Liver (tissue), 9 donors: ENCODE measurements around the gene S100PBP. TPM values are rescaled to one million over a fixed set of nuclear protein-coding genes. Genes with fewer than 3 reads are reported as not detected.

ENCODE experiments used
- DNase-seq: peaks from one replicate; pipeline ENCODE4 v3.0.0-alpha.2; 2017; ENCODE audit warnings: low spot score
- H3K27ac ChIP-seq, 2 donors: one replicate each; pipeline ENCODE4 v1.7.0; 2013; ENCODE audit warnings: inconsistent platforms in 2 of 2, low read length in 2 of 2, control low read depth in 1 of 2, low read depth in 1 of 2, mild to moderate bottlenecking in 1 of 2
- H3K27me3 ChIP-seq, 4 donors: one replicate each; pipeline versions ENCODE4 v1.6.1 to v1.7.0; 2013; ENCODE audit warnings: low read length in 3 of 4, inconsistent platforms in 1 of 4, mild to moderate bottlenecking in 1 of 4, moderate library complexity in 1 of 4; ENCODE audit not compliant: control insufficient read depth in 4 of 4, insufficient read depth in 4 of 4
- H3K36me3 ChIP-seq, 4 donors: one replicate each; pipeline versions ENCODE4 v1.6.1 to v1.7.0; 2013; ENCODE audit warnings: low read length in 3 of 4, mild to moderate bottlenecking in 3 of 4, low read depth in 1 of 4, moderate library complexity in 1 of 4; ENCODE audit not compliant: control insufficient read depth in 4 of 4, insufficient read depth in 3 of 4
- H3K4me1 ChIP-seq, 4 donors: one replicate each; pipeline versions ENCODE4 v1.6.1 to v1.7.0; 2013; ENCODE audit warnings: low read length in 3 of 4, mild to moderate bottlenecking in 3 of 4, moderate library complexity in 1 of 4; ENCODE audit not compliant: control insufficient read depth in 4 of 4, insufficient read depth in 4 of 4
- H3K4me3 ChIP-seq, 3 donors: one replicate each; pipeline versions ENCODE4 v1.6.1 to v1.7.0; 2013; ENCODE audit warnings: low read length in 3 of 3, control low read depth in 1 of 3, low read depth in 1 of 3, mild to moderate bottlenecking in 1 of 3
- H3K9ac ChIP-seq, 2 donors: one replicate each; pipeline ENCODE4 v1.7.0; 2013; ENCODE audit warnings: low read length in 2 of 2, mild to moderate bottlenecking in 2 of 2, moderate library complexity in 2 of 2, control low read depth in 1 of 2, low read depth in 1 of 2
- H3K9me3 ChIP-seq, 4 donors: one replicate each; pipeline versions ENCODE4 v1.6.1 to v1.7.0; 2013; ENCODE audit warnings: low read length in 3 of 4; ENCODE audit not compliant: control insufficient read depth in 4 of 4
- ATF3 ChIP-seq: IDR thresholded peaks from 2 replicates; pipeline ENCODE4 v1.6.1; 2016; ENCODE audit warnings: antibody characterized with exemption
- CTCF ChIP-seq: fragments of 150-350 bp; IDR thresholded peaks from 2 replicates; pipeline ENCODE4 v1.5.1; 2017; ENCODE audit warnings: improper control_type of control experiment, low read depth, low read length; ENCODE audit not compliant: missing input control
- EGR1 ChIP-seq, 2 donors: IDR thresholded peaks; 2 replicates each; pipeline ENCODE4 v1.6.1; 2016 to 2018; ENCODE audit warnings: antibody characterized with exemption in 2 of 2, low read depth in 2 of 2
- FOXA1 ChIP-seq: IDR thresholded peaks from 2 replicates; pipeline ENCODE4 v1.6.1; 2016; ENCODE audit warnings: antibody characterized with exemption
- FOXA2 ChIP-seq: IDR thresholded peaks from 2 replicates; pipeline ENCODE4 v1.6.1; 2016; ENCODE audit warnings: antibody characterized with exemption
- GABPA ChIP-seq, 2 donors: IDR thresholded peaks in 1 of 2; conservative IDR thresholded peaks in 1 of 2; 2 replicates each; pipeline ENCODE4 v1.6.1; 2016; ENCODE audit warnings: antibody characterized with exemption in 2 of 2, mild to moderate bottlenecking in 1 of 2, moderate library complexity in 1 of 2
- HNF4A ChIP-seq, 2 donors: conservative IDR thresholded peaks; 2 replicates each; pipeline ENCODE4 v1.6.1; 2016; ENCODE audit warnings: antibody characterized with exemption in 2 of 2, mild to moderate bottlenecking in 2 of 2
- HNF4G ChIP-seq: IDR thresholded peaks from 2 replicates; pipeline ENCODE4 v1.6.1; 2016; ENCODE audit warnings: antibody characterized with exemption
- JUND ChIP-seq, 2 donors: IDR thresholded peaks; 2 replicates each; pipeline ENCODE4 v1.6.1; 2016; ENCODE audit warnings: antibody characterized with exemption in 2 of 2
- MAX ChIP-seq: IDR thresholded peaks from 2 replicates; pipeline ENCODE4 v1.6.1; 2016; ENCODE audit warnings: antibody characterized with exemption
- NR2F2 ChIP-seq: IDR thresholded peaks from 2 replicates; pipeline ENCODE4 v1.6.1; 2016; ENCODE audit warnings: antibody characterized with exemption
- RAD21 ChIP-seq, 2 donors: IDR thresholded peaks; 2 replicates each; pipeline ENCODE4 v1.6.1; 2016; ENCODE audit warnings: antibody characterized with exemption in 2 of 2, mild to moderate bottlenecking in 2 of 2
- REST ChIP-seq: IDR thresholded peaks from 2 replicates; pipeline ENCODE4 v1.6.1; 2016; ENCODE audit warnings: antibody characterized with exemption, mild to moderate bottlenecking
- SP1 ChIP-seq: IDR thresholded peaks from 2 replicates; pipeline ENCODE4 v1.6.1; 2018; ENCODE audit warnings: antibody characterized with exemption, mild to moderate bottlenecking
- TAF1 ChIP-seq: conservative IDR thresholded peaks from 2 replicates; pipeline ENCODE4 v1.6.1; 2016; ENCODE audit warnings: antibody characterized with exemption, mild to moderate bottlenecking
- YY1 ChIP-seq: IDR thresholded peaks from 2 replicates; pipeline ENCODE4 v1.6.1; 2016; ENCODE audit warnings: antibody characterized with exemption, mild to moderate bottlenecking
- ZBTB33 ChIP-seq: IDR thresholded peaks from 2 replicates; pipeline ENCODE4 v1.6.1; 2016; ENCODE audit warnings: antibody characterized with exemption
- WGBS: extraction: QIAGEN DNeasy Blood & Tissue Kit; methylation state at CpG from one replicate; pipeline ENCODE4 v1.1.7; 2013; 5-methylcytosine and 5-hydroxymethylcytosine counted together
- polyA plus RNA-seq, 2 donors: library from polyadenylated mRNA; stranded (reverse) in 1 of 2; unstranded in 1 of 2; fragments of 200-250 nt in 1 of 2; fragments of >200 nt in 1 of 2; fragmentation: Nextera tagmentation in 1 of 2; extraction: Ambion mirVana in 1 of 2; gene quantifications; one replicate each; pipeline versions ENCODE4 v1.2.1 to v1.2.3, GENCODE V29; 2013 to 2015
- total RNA-seq, 2 donors: library from RNA; depleted of rRNA; stranded (reverse); fragments of >200 nt; gene quantifications; one replicate each; pipeline ENCODE4 v1.2.3, GENCODE V29; 2014
- donor health status: healthy.
- donor health status: healthy.
- donor health status: healthy.
- donor health status: healthy.
- donor health status: healthy.

S100PBP gene
- total and polyA plus RNA-seq, 4 donors, result 1.9 to 24.8 (median 11.1) TPM

- DNase-seq, result no peak
- H3K4me3 ChIP-seq, result no peak overlapping the region
- no peak for TF ChIP-seq FOXA2
- no peak for TF ChIP-seq JUND (IDR thresholded peaks at IDR 0.05)
- TF ChIP-seq NR2F2, result no peak
- no peak for TF ChIP-seq HNF4G
- TF ChIP-seq TAF1, result no peak
- no peak for TF ChIP-seq REST
- no peak for TF ChIP-seq ATF3
- TF ChIP-seq HNF4A (conservative IDR thresholded peaks at IDR 0.05), result no peak
- TF ChIP-seq GABPA (IDR thresholded peaks at IDR 0.05 in 1 of 2, conservative IDR thresholded peaks at IDR 0.05 in 1 of 2), result no peak
- TF ChIP-seq CTCF, result no peak
- TF ChIP-seq EGR1 (IDR thresholded peaks at IDR 0.05; ENCODE audit: low read depth in 2 of 2), result no peak
- TF ChIP-seq FOXA1, result no peak
- no peak for TF ChIP-seq YY1
- no peak for TF ChIP-seq MAX
- no peak for TF ChIP-seq RAD21 (IDR thresholded peaks at IDR 0.05)
- no peak for TF ChIP-seq ZBTB33
- TF ChIP-seq SP1, result no peak
- peaks cover 1 to 22% (median 18%) of the 10 kb centered on the region in 4 donors for H3K4me1 ChIP-seq
- no peak overlapping the region for H3K9ac ChIP-seq
- no peak overlapping the region for H3K27ac ChIP-seq
- H3K36me3 ChIP-seq, result peaks cover 7 to 32% (median 26%) of the 10 kb centered on the region in 4 donors
- WGBS, result 84% methylated on average over 6 of the region's 6 CpGs
- H3K9me3 ChIP-seq, result no peaks in the 10 kb centered on the region
- no peaks in the 10 kb centered on the region for H3K27me3 ChIP-seq
Measured at GRCh38 chr1:32830092-32830852, 12.8 kb downstream of the S100PBP start.
